HEK293T (cell line): ENCODE data around the gene CYP3A4.
"Not testable (repeated sequence)": the region's sequence is repeated elsewhere in the genome, so short reads cannot be mapped to it uniquely, and the experiment has no call there.

Experiments
- CTCF ChIA-PET: fragments of 350-600 bp; formaldehyde crosslinking; extraction: SDS; loops from one replicate; lab custom pipeline; 2021; ENCODE audit warnings: antibody characterized with exemption, inconsistent platforms; lab: Yijun Ruan, JAX
- POLR2A ChIA-PET: fragments of 350-600 bp; formaldehyde crosslinking; extraction: SDS; loops from one replicate; lab custom pipeline; 2020; ENCODE audit warnings: antibody characterized with exemption, inconsistent platforms; lab: Yijun Ruan, JAX
- DNase-seq: peaks from one replicate; pipeline ENCODE4 v3.0.0; 2012; ENCODE audit warnings: mixed read lengths; ENCODE audit errors: extremely low spot score
- ARNT ChIP-seq: fragments of 450-650 bp; IDR thresholded peaks from 2 replicates; pipeline ENCODE4 v1.6.1; 2017; ENCODE audit warnings: mild to moderate bottlenecking
- BHLHE40 ChIP-seq: fragments of 450-650 bp; IDR thresholded peaks from 2 replicates; pipeline ENCODE4 v1.6.1; 2016; ENCODE audit warnings: mild to moderate bottlenecking, moderate library complexity, borderline replicate concordance
- CTBP1 ChIP-seq: fragments of 450-650 bp; IDR thresholded peaks from 2 replicates; pipeline ENCODE4 v1.6.1; 2016; ENCODE audit warnings: borderline replicate concordance
- ELF4 ChIP-seq: fragments of 450-650 bp; IDR thresholded peaks from 2 replicates; pipeline ENCODE4 v1.6.1; 2017; ENCODE audit warnings: antibody characterized with exemption
- FOXA1 ChIP-seq: fragments of 450-650 bp; IDR thresholded peaks from 2 replicates; pipeline ENCODE4 v1.6.1; 2016; ENCODE audit warnings: mild to moderate bottlenecking
- FOXK2 ChIP-seq: fragments of 450-650 bp; IDR thresholded peaks from 2 replicates; pipeline ENCODE4 v1.6.1; 2016; ENCODE audit warnings: mild to moderate bottlenecking
- FOXM1 ChIP-seq: fragments of 450-650 bp; IDR thresholded peaks from 2 replicates; pipeline ENCODE4 v1.6.1; 2017; ENCODE audit warnings: mild to moderate bottlenecking, borderline replicate concordance
- HDGF ChIP-seq: fragments of 450-650 bp; IDR thresholded peaks from 2 replicates; pipeline ENCODE4 v1.6.1; 2017; ENCODE audit warnings: antibody characterized with exemption, borderline replicate concordance
- L3MBTL2 ChIP-seq: fragments of 450-650 bp; conservative IDR thresholded peaks from 2 replicates; pipeline ENCODE4 v1.6.1; 2016; ENCODE audit warnings: mild to moderate bottlenecking
- LEF1 ChIP-seq: fragments of 450-650 bp; IDR thresholded peaks from 2 replicates; pipeline ENCODE4 v1.6.1; 2017; ENCODE audit warnings: mild to moderate bottlenecking, borderline replicate concordance
- NFRKB ChIP-seq: fragments of 450-650 bp; IDR thresholded peaks from 2 replicates; pipeline ENCODE4 v1.6.1; 2016; ENCODE audit warnings: mild to moderate bottlenecking, moderate library complexity
- PKNOX1 ChIP-seq: fragments of 450-650 bp; IDR thresholded peaks from 2 replicates; pipeline ENCODE4 v1.6.1; 2016
- SP1 ChIP-seq: fragments of 450-650 bp; IDR thresholded peaks from 2 replicates; pipeline ENCODE4 v1.6.1; 2017
- SUZ12 ChIP-seq: fragments of 450-650 bp; IDR thresholded peaks from 2 replicates; pipeline ENCODE4 v1.6.1; 2016; ENCODE audit warnings: mild to moderate bottlenecking
- TARDBP ChIP-seq: fragments of 450-650 bp; IDR thresholded peaks from 2 replicates; pipeline ENCODE4 v1.6.1; 2016
- ZNF384 ChIP-seq: fragments of 450-650 bp; IDR thresholded peaks from 2 replicates; pipeline ENCODE4 v1.6.1; 2016

CYP3A4 gene

GRCh38 chr7:99731638-99732374 lies 52.2 kb downstream of the CYP3A4 start:
- DNase-seq, result no peak
- ChIA-PET POLR2A (no interaction called here), CTCF (no interaction called here)
- TF ChIP-seq ZNF384 (no peak), TARDBP (no peak), SP1 (no peak), ELF4 (no peak), HDGF (no peak), CTBP1 (no peak), FOXK2 (no peak), BHLHE40 (no peak), PKNOX1 (no peak), L3MBTL2 (no peak), ARNT (no peak), FOXM1 (no peak), FOXA1 (no peak), LEF1 (no peak), NFRKB (no peak), SUZ12 (no peak)

- TF ChIP-seq L3MBTL2, result no peak
- TF ChIP-seq ZNF384, result no peak
- no peak for TF ChIP-seq FOXA1
- ChIA-PET CTCF (interaction anchor here (0.6 kb wide), 1 partner anchor 649 kb away, joined by 5 read pairs; no protein-coding TSS in a partner anchor), POLR2A (no interaction called here)
- DNase-seq, result no peak
Observed at GRCh38 chr7:99730992-99731391, 53.0 kb downstream of the CYP3A4 start.

DNA sequence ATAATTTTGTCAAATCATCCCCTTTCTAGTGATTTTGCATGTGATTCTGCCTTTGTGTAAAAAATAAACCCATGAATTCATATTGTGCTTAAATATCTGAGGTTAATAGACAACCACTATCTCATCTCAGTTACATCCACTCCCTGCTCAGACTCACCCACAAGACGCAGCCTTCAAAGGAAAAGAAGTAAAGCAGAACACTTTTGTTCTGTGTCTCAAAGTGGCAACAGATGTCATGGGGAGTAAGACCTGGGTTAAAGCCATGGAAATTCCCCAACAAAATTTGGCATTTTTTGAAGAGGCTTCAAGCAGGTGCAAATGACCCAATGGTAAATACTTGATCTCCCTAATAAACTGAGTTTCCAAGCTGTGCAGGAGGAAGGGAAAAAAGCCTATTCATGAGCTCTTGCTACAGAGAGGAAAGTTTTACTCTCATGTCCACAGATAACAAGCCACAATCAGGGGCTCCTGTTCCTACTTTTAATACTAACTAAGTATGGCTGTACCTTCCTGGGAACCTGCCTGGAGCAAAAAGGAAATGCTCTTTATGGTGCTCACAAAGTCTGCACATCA lies 53.7 kb downstream of the CYP3A4 start:
- ChIA-PET CTCF (interaction anchor here (0.6 kb wide), 1 partner anchor 649 kb away, joined by 5 read pairs; no protein-coding TSS in a partner anchor), POLR2A (no interaction called here)
- TF ChIP-seq NFRKB, result no peak
- no peak for TF ChIP-seq ZNF384
- TF ChIP-seq SP1, result no peak
- TF ChIP-seq SUZ12, result no peak
- no peak for TF ChIP-seq L3MBTL2
- no peak for TF ChIP-seq FOXA1
- TF ChIP-seq TARDBP, result no peak
- TF ChIP-seq BHLHE40, result no peak
- no peak for TF ChIP-seq ARNT
- no peak for DNase-seq

- POLR2A ChIA-PET, result no interaction called here
- TF ChIP-seq FOXA1 (no peak), TARDBP (no peak), L3MBTL2 (no peak), SP1 (no peak), NFRKB (no peak), ELF4 (no peak), BHLHE40 (no peak), ARNT (no peak)
- CTCF ChIA-PET, result no interaction called here
- no peak for DNase-seq
Observed at GRCh38 chr7:99729486-99730237, 54.3 kb downstream of the CYP3A4 start.

DNA sequence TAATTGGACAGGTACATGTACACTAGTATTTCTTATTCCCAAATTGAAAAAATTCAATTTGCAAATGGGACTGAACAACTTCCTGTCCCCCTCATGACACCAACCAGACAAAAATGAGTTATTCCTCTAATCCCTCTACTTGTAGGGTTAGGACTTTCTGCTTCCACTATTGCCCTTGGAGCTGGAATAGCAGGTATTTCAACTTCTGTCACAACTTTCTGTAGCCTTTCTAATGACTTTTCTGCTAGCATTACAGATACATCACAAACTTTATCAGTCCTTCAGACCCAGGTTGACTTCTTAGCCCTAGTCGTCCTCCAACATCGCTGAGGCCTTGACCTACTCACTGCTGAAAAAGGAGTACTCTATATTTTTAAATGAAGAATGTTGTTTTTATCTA lies 55.4 kb downstream of the CYP3A4 start:
- ChIA-PET CTCF (no interaction called here), POLR2A (no interaction called here)
- no peak for DNase-seq
- TF ChIP-seq LEF1 (no peak), FOXM1 (no peak), ZNF384 (no peak), SUZ12 (no peak), ELF4 (no peak), L3MBTL2 (no peak), FOXK2 (no peak), TARDBP (no peak), ARNT (no peak), BHLHE40 (no peak), PKNOX1 (no peak)

GRCh38 chr7:99723201-99723600 lies 60.8 kb downstream of the CYP3A4 start:
- POLR2A ChIA-PET, DNase-seq, CTCF ChIA-PET: not testable (repeated sequence)

- CTCF ChIA-PET, result no interaction called here
- TF ChIP-seq L3MBTL2 (no peak), FOXM1 (no peak), CTBP1 (no peak), ZNF384 (no peak), HDGF (no peak), ELF4 (no peak)
- POLR2A ChIA-PET, result no interaction called here
- no peak for DNase-seq
Observed at GRCh38 chr7:99720800-99721595, 63.0 kb downstream of the CYP3A4 start.
